PC-3 (cell line): ENCODE results near the gene ITSN1. TPM values are rescaled to one million over a fixed set of nuclear protein-coding genes. Genes with fewer than 3 reads are reported as not detected.

Experiments
- ATAC-seq: fragments of 200-7000 bp; cut with Tn5 transposase; 2 replicates; pipeline ENCODE4 v1.9.1; 2020; ENCODE audit warnings: mild to moderate bottlenecking, moderate library complexity
- BruUV-seq: library from RNA; stranded (reverse); fragments of 400-500 nt; replicated peaks from 2 replicates; lab custom pipeline; 2021; lab: Mats Ljungman, UMichigan
- CTCF ChIA-PET: fragments of 300-600 bp; sonication (Branson Sonifier 250); formaldehyde crosslinking; loops from one replicate; lab custom pipeline; 2022; ENCODE audit warnings: antibody characterized with exemption; lab: Charles Lee
- POLR2A ChIA-PET: fragments of 300-600 bp; sonication (Branson Sonifier 250); formaldehyde crosslinking; loops from one replicate; lab custom pipeline; 2022; ENCODE audit warnings: antibody characterized with exemption; ENCODE audit not compliant: unreplicated experiment; lab: Charles Lee
- DNase-seq: peaks from one replicate; pipeline ENCODE4 v3.0.0-alpha.2; 2015
- H2AFZ ChIP-seq: fragments of 300-600 bp; sonication (generic); 2 replicates; pipeline ENCODE4 v1.6.0; 2016; ENCODE audit warnings: antibody characterized with exemption, low read length
- H3F3A ChIP-seq: fragments of 300-600 bp; sonication (generic); one replicate; pipeline ENCODE4 v1.6.0; 2017; ENCODE audit warnings: antibody characterized with exemption, low read length, control low read depth, mild to moderate bottlenecking; ENCODE audit not compliant: unreplicated experiment
- H3K27ac ChIP-seq: fragments of 300-600 bp; sonication (generic); 2 replicates; pipeline ENCODE4 v1.5.1; 2016; ENCODE audit warnings: mild to moderate bottlenecking, low read length
- H3K27me3 ChIP-seq: fragments of 300-600 bp; sonication (generic); 2 replicates; pipeline ENCODE4 v1.6.1; 2016; ENCODE audit warnings: low read length, mixed read lengths
- H3K36me3 ChIP-seq: fragments of 300-600 bp; sonication (generic); 2 replicates; pipeline ENCODE4 v1.6.1; 2016; ENCODE audit warnings: low read depth, mixed run types, low read length, mixed read lengths
- H3K4me1 ChIP-seq: fragments of 300-600 bp; sonication (generic); 2 replicates; pipeline ENCODE4 v1.5.1; 2016; ENCODE audit warnings: low read length; ENCODE audit not compliant: insufficient read depth
- H3K4me2 ChIP-seq: fragments of 300-600 bp; sonication (generic); 2 replicates; pipeline ENCODE4 v1.6.0; 2016; ENCODE audit warnings: low read length
- H3K4me3 ChIP-seq: fragments of 300-600 bp; sonication (generic); 2 replicates; pipeline ENCODE4 v1.5.1; 2016; ENCODE audit warnings: mild to moderate bottlenecking, low read length, mixed read lengths
- H3K79me2 ChIP-seq: fragments of 300-600 bp; sonication (generic); 2 replicates; pipeline ENCODE4 v1.6.1; 2017; ENCODE audit warnings: low read length, mixed read lengths
- H3K9ac ChIP-seq: fragments of 300-600 bp; sonication (generic); 2 replicates; pipeline ENCODE4 v1.6.0; 2016; ENCODE audit warnings: mild to moderate bottlenecking, low read length
- H3K9me2 ChIP-seq: fragments of 300-600 bp; sonication (generic); replicated peaks from 2 replicates; pipeline ENCODE4 v1.6.1; 2016; ENCODE audit warnings: mixed run types, low read length, mixed read lengths
- H3K9me3 ChIP-seq: fragments of 300-600 bp; sonication (generic); 2 replicates; pipeline ENCODE4 v1.6.1; 2016; ENCODE audit warnings: low read length, mixed read lengths
- H4K20me1 ChIP-seq: fragments of 300-600 bp; sonication (generic); 2 replicates; pipeline ENCODE4 v1.6.1; 2016; ENCODE audit warnings: low read length, mixed read lengths
- CTCF ChIP-seq: fragments of 300-600 bp; sonication (generic); conservative IDR thresholded peaks from 2 replicates; pipeline ENCODE4 v1.5.1; 2017; ENCODE audit warnings: antibody characterized with exemption, low read depth, mild to moderate bottlenecking, low read length
- EZH2 ChIP-seq: fragments of 300-600 bp; sonication (generic); IDR thresholded peaks from one replicate; pipeline ENCODE4 v1.6.1; 2017; ENCODE audit warnings: antibody characterized with exemption, mild to moderate bottlenecking, low read length; ENCODE audit not compliant: unreplicated experiment
- EZH2phosphoT487 ChIP-seq: fragments of 300-600 bp; sonication (generic); IDR thresholded peaks from 2 replicates; pipeline ENCODE4 v1.6.1; 2018; ENCODE audit warnings: mild to moderate bottlenecking, antibody characterized with exemption, low read length, borderline replicate concordance
- intact Hi-C: fragments of 100-400 bp; cut with micrococcal nuclease; formaldehyde crosslinking; loops from 2 replicates; pipeline ENCODE4 v1.9.0; 2023
- total RNA-seq: library from RNA; depleted of rRNA; stranded (reverse); fragments of >200 nt; gene quantifications from 2 replicates; pipeline ENCODE4 v1.2.3, GENCODE V29; 2014

ITSN1 gene
- total RNA-seq, 1 experiment from 2014 or later: 45.6 TPM

GRCh38 chr21:33732038-33732437 is 89.7 kb downstream of the ITSN1 start:
- Histone ChIP-seq H3K4me3 (no peak overlapping the region), H3K27ac (no peak overlapping the region), H2AFZ (no peak overlapping the region), H3K4me2 (no peak overlapping the region), H3K9me3 (no peaks in the 10 kb centered on the region), H3K27me3 (no peaks in the 10 kb centered on the region), H3K36me3 (no peaks in the 10 kb centered on the region), H3K9me2 (no peaks in the 10 kb centered on the region), H3K79me2 (no peaks in the 10 kb centered on the region), H4K20me1 (no peaks in the 10 kb centered on the region), H3F3A (no peaks in the 10 kb centered on the region), H3K4me1 (no peaks in the 10 kb centered on the region; the same call in 1 of the 2 replicates), H3K9ac (no peak overlapping the region)
- intact Hi-C loops: no loop called here
- ATAC-seq (no peak), DNase-seq (no peak)
- CTCF ChIA-PET: no interaction called here
- POLR2A ChIA-PET: interaction anchor here (0.6 kb wide), 1 partner anchor 134 kb away, joined by 6 read pairs; no protein-coding TSS in a partner anchor
- no peak for TF ChIP-seq EZH2phosphoT487
- no peak for TF ChIP-seq CTCF
- no peak for TF ChIP-seq EZH2
- BruUV-seq: no TSS peak

DNA sequence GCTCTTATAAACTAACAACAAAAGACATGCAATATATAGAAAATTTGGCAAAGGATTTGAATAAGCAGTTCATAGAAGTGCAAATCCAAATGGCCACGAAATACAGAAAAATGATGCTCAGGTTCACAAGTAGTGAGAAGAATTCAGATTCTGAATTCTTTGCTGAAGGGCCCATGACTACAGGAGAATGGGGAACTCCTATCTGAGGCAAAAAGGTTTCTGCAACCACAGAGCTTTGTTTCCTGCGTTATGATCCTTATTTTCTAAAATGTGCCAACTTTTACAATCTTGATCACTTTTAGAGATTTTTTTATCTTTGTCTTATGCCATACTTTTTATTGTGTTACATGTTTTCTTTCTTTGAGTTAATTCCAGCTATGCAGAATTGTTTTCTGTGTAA is 91.3 kb downstream of the ITSN1 start:
- H3K4me2 ChIP-seq: no peak overlapping the region
- H4K20me1 ChIP-seq: no peaks in the 10 kb centered on the region
- no peaks in the 10 kb centered on the region for H3K9me2 ChIP-seq
- BruUV-seq: no TSS peak
- no peaks in the 10 kb centered on the region for H3K27me3 ChIP-seq
- no peak overlapping the region for H3K9ac ChIP-seq
- ChIA-PET POLR2A (no interaction called here), CTCF (no interaction called here)
- H3K36me3 ChIP-seq: no peaks in the 10 kb centered on the region
- TF ChIP-seq CTCF: no peak
- no peak for TF ChIP-seq EZH2phosphoT487
- no peak for TF ChIP-seq EZH2
- intact Hi-C loops: no loop called here
- H3K9me3 ChIP-seq: no peaks in the 10 kb centered on the region
- ATAC-seq: no peak
- no peak overlapping the region for H2AFZ ChIP-seq
- H3K4me3 ChIP-seq: no peak overlapping the region
- no peaks in the 10 kb centered on the region; the same call in 1 of the 2 replicates for H3K4me1 ChIP-seq
- H3K79me2 ChIP-seq: no peaks in the 10 kb centered on the region
- no peak for DNase-seq
- no peaks in the 10 kb centered on the region for H3F3A ChIP-seq
- H3K27ac ChIP-seq: no peak overlapping the region

GRCh38 chr21:33734291-33734690 is 92.0 kb downstream of the ITSN1 start:
- Histone ChIP-seq H3K27me3 (no peaks in the 10 kb centered on the region), H3K9me2 (no peaks in the 10 kb centered on the region), H3K9ac (no peak overlapping the region), H3K4me1 (no peaks in the 10 kb centered on the region; the same call in 1 of the 2 replicates), H3K9me3 (no peaks in the 10 kb centered on the region), H3K27ac (no peak overlapping the region), H2AFZ (no peak overlapping the region), H3F3A (no peaks in the 10 kb centered on the region), H4K20me1 (no peaks in the 10 kb centered on the region), H3K79me2 (no peaks in the 10 kb centered on the region), H3K4me2 (no peak overlapping the region), H3K36me3 (no peaks in the 10 kb centered on the region), H3K4me3 (no peak overlapping the region)
- TF ChIP-seq CTCF (no peak), EZH2phosphoT487 (no peak), EZH2 (no peak)
- CTCF ChIA-PET: interaction anchor here (0.5 kb wide), 1 partner anchor 159 kb away, joined by 3 read pairs; no protein-coding TSS in a partner anchor
- DNase-seq: no peak
- BruUV-seq: no TSS peak
- intact Hi-C loops: no loop called here
- no peak for ATAC-seq
- POLR2A ChIA-PET: no interaction called here
